ENCODE data around the gene KLRD1.
"Not testable (repeated sequence)": the region's sequence is repeated elsewhere in the genome, so short reads cannot be mapped to it uniquely, and the experiment has no call there.

Gene KLRD1

GRCh38 chr12:10339053-10339840, 31.6 kb downstream of the KLRD1 start:
- Histone ChIP-seq H3K9ac (ENCODE audit: low read length) (no peak overlapping the region), H3K9me3 (ENCODE audit: control insufficient read depth, low read length) (no peaks in the 10 kb centered on the region), H3K27me3 (replicated peaks; ENCODE audit: control insufficient read depth, insufficient read depth, low read length) (no peaks in the 10 kb centered on the region), H3K36me3 (ENCODE audit: control insufficient read depth, insufficient read depth, low read length, severe bottlenecking) (no peaks in the 10 kb centered on the region), H3K4me1 (ENCODE audit: control insufficient read depth, insufficient read depth, low read length) (peaks cover 18% of the 10 kb centered on the region), H3K4me3 (ENCODE audit: low read length) (no peak overlapping the region)
- DNase-seq (ENCODE audit: low read depth) = peak; percentile 7

- H3K9me3 ChIP-seq (ENCODE audit: control insufficient read depth, low read length); H3K4me3 ChIP-seq (ENCODE audit: low read length); H3K27me3 ChIP-seq (replicated peaks; ENCODE audit: control insufficient read depth, insufficient read depth, low read length); DNase-seq (ENCODE audit: low read depth); H3K36me3 ChIP-seq (ENCODE audit: control insufficient read depth, insufficient read depth, low read length, severe bottlenecking); H3K9ac ChIP-seq (ENCODE audit: low read length): not testable (repeated sequence)
- peaks cover 18% of the 10 kb centered on the region for H3K4me1 ChIP-seq (ENCODE audit: control insufficient read depth, insufficient read depth, low read length)
Observed at GRCh38 chr12:10340946-10341345, 33.3 kb downstream of the KLRD1 start.

DNA sequence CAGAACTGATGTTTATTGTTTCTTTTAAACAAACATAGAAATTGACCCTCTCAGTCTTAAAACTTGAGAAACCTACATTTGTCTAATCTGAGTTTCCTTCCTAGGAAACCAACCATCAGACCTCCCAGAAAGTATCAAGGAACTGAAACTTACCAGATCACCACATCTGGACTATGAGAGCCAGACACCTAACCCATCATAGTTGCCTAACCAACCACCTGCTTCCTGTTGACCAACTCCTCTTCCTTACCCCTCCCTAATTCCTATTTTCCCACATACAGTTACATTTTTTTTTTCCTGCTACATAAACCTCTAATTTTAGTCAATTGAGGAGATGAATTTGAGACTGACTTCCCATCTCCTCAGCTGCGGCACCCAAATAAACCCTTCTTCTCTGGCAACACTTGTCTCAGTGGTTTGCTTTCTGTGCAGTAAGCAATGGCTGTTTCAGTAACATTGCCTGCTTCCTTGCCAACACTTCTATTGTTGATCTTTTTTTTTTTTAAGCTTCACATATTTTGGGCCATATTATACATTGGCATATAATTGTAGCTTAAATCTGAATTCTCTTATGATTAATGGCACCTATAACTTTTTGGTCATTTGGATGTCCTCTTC, 34.3 kb downstream of the KLRD1 start:
- no peaks in the 10 kb centered on the region for H3K9me3 ChIP-seq (ENCODE audit: control insufficient read depth, low read length)
- H3K27me3 ChIP-seq (replicated peaks; ENCODE audit: control insufficient read depth, insufficient read depth, low read length) = no peaks in the 10 kb centered on the region
- no peak for DNase-seq (ENCODE audit: low read depth)
- H3K4me1 ChIP-seq (ENCODE audit: control insufficient read depth, insufficient read depth, low read length) = peaks cover 15% of the 10 kb centered on the region
- no peak overlapping the region for H3K9ac ChIP-seq (ENCODE audit: low read length)
- H3K4me3 ChIP-seq (ENCODE audit: low read length) = no peak overlapping the region
- H3K36me3 ChIP-seq (ENCODE audit: control insufficient read depth, insufficient read depth, low read length, severe bottlenecking) = no peaks in the 10 kb centered on the region

GRCh38 chr12:10351457-10351856, 43.8 kb downstream of the KLRD1 start:
- H3K4me1 ChIP-seq (ENCODE audit: control insufficient read depth, insufficient read depth, low read length); H3K36me3 ChIP-seq (ENCODE audit: control insufficient read depth, insufficient read depth, low read length, severe bottlenecking); DNase-seq (ENCODE audit: low read depth); H3K9ac ChIP-seq (ENCODE audit: low read length); H3K9me3 ChIP-seq (ENCODE audit: control insufficient read depth, low read length); H3K4me3 ChIP-seq (ENCODE audit: low read length); H3K27me3 ChIP-seq (replicated peaks; ENCODE audit: control insufficient read depth, insufficient read depth, low read length): not testable (repeated sequence)

- Histone ChIP-seq H3K4me1 (ENCODE audit: control insufficient read depth, insufficient read depth, low read length) (peaks cover 6% of the 10 kb centered on the region), H3K9me3 (ENCODE audit: control insufficient read depth, low read length) (peaks cover 7% of the 10 kb centered on the region), H3K36me3 (ENCODE audit: control insufficient read depth, insufficient read depth, low read length, severe bottlenecking) (no peaks in the 10 kb centered on the region), H3K4me3 (ENCODE audit: low read length) (no peak overlapping the region), H3K27me3 (replicated peaks; ENCODE audit: control insufficient read depth, insufficient read depth, low read length) (no peaks in the 10 kb centered on the region), H3K9ac (ENCODE audit: low read length) (no peak overlapping the region)
- no peak for DNase-seq (ENCODE audit: low read depth)
Observed at GRCh38 chr12:10354071-10354470, 46.4 kb downstream of the KLRD1 start.

GRCh38 chr12:10354502-10354901, 46.8 kb downstream of the KLRD1 start:
- Histone ChIP-seq H3K9me3 (ENCODE audit: control insufficient read depth, low read length) (peaks cover 7% of the 10 kb centered on the region), H3K27me3 (replicated peaks; ENCODE audit: control insufficient read depth, insufficient read depth, low read length) (no peaks in the 10 kb centered on the region)
- DNase-seq (ENCODE audit: low read depth) = peak; percentile 19

GRCh38 chr12:10358131-10358530, 50.5 kb downstream of the KLRD1 start:
- H3K27me3 ChIP-seq (replicated peaks; ENCODE audit: control insufficient read depth, insufficient read depth, low read length) = no peaks in the 10 kb centered on the region
- DNase-seq (ENCODE audit: low read depth) = no peak
- H3K4me3 ChIP-seq (ENCODE audit: low read length) = no peak overlapping the region
- H3K9me3 ChIP-seq (ENCODE audit: control insufficient read depth, low read length) = no peaks in the 10 kb centered on the region
- H3K36me3 ChIP-seq (ENCODE audit: control insufficient read depth, insufficient read depth, low read length, severe bottlenecking) = no peaks in the 10 kb centered on the region
- H3K4me1 ChIP-seq (ENCODE audit: control insufficient read depth, insufficient read depth, low read length) = peaks cover 11% of the 10 kb centered on the region
- no peak overlapping the region for H3K9ac ChIP-seq (ENCODE audit: low read length)

More at GRCh38 chr12:10354502-10354901, 46.8 kb downstream of the KLRD1 start:
- no peak overlapping the region for H3K9ac ChIP-seq (ENCODE audit: low read length)
- H3K4me1 ChIP-seq (ENCODE audit: control insufficient read depth, insufficient read depth, low read length) = peaks cover 6% of the 10 kb centered on the region
- H3K4me3 ChIP-seq (ENCODE audit: low read length) = no peak overlapping the region
- H3K36me3 ChIP-seq (ENCODE audit: control insufficient read depth, insufficient read depth, low read length, severe bottlenecking) = no peaks in the 10 kb centered on the region

GRCh38 chr12:10358969-10359368, 51.3 kb downstream of the KLRD1 start:
- H3K36me3 ChIP-seq (ENCODE audit: control insufficient read depth, insufficient read depth, low read length, severe bottlenecking) = no peaks in the 10 kb centered on the region
- DNase-seq (ENCODE audit: low read depth) = no peak
- no peaks in the 10 kb centered on the region for H3K9me3 ChIP-seq (ENCODE audit: control insufficient read depth, low read length)
- no peaks in the 10 kb centered on the region for H3K27me3 ChIP-seq (replicated peaks; ENCODE audit: control insufficient read depth, insufficient read depth, low read length)
- no peak overlapping the region for H3K4me3 ChIP-seq (ENCODE audit: low read length)
- peaks cover 19% of the 10 kb centered on the region for H3K4me1 ChIP-seq (ENCODE audit: control insufficient read depth, insufficient read depth, low read length)
- no peak overlapping the region for H3K9ac ChIP-seq (ENCODE audit: low read length)

DNA sequence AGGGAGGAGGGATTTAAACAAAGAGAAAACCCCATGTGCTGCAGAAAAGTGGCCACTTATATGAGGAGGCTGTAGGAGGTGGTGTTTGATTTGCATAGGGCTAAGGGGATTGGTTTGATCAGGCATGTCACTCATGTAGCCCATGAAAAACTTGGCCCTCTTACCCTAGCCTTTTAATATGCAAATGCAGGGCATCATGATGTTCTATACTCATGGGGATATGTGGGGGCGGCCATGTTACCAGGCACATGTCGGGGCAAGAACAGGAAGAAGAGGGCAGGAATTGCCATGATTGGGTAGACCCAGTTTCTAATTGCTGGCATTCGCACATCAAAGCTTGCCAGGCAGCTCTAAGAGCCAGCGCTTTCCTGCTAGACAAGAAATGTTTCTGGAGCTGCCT, 53.4 kb downstream of the KLRD1 start:
- peaks cover 26% of the 10 kb centered on the region for H3K4me1 ChIP-seq (ENCODE audit: control insufficient read depth, insufficient read depth, low read length)
- DNase-seq (ENCODE audit: low read depth) = no peak
- H3K9me3 ChIP-seq (ENCODE audit: control insufficient read depth, low read length) = no peaks in the 10 kb centered on the region
- no peaks in the 10 kb centered on the region for H3K27me3 ChIP-seq (replicated peaks; ENCODE audit: control insufficient read depth, insufficient read depth, low read length)
- H3K36me3 ChIP-seq (ENCODE audit: control insufficient read depth, insufficient read depth, low read length, severe bottlenecking) = no peaks in the 10 kb centered on the region
- H3K4me3 ChIP-seq (ENCODE audit: low read length) = no peak overlapping the region
- H3K9ac ChIP-seq (ENCODE audit: low read length) = no peak overlapping the region

DNA sequence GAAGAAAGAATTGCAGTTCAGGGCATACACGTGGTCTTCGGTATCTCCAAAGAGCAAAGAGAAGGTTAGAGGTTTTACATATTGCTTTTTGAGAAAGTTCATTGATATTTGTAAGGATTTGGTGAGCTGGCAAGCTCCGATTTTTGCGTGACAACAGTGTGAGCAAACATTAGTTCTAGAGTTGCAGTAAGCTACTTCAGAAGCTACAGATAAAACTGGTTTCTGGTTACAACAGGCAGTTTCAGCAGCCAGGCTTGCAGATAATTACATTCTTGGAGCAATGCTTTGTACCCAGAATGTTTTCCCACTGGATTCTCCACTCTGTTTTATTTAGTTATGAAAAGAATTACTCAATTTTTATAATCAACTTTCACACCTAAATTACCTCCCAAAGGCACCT, 54.0 kb downstream of the KLRD1 start:
- Histone ChIP-seq H3K36me3 (ENCODE audit: control insufficient read depth, insufficient read depth, low read length, severe bottlenecking) (no peaks in the 10 kb centered on the region), H3K9me3 (ENCODE audit: control insufficient read depth, low read length) (no peaks in the 10 kb centered on the region), H3K4me1 (ENCODE audit: control insufficient read depth, insufficient read depth, low read length) (peaks cover 31% of the 10 kb centered on the region), H3K9ac (ENCODE audit: low read length) (no peak overlapping the region), H3K27me3 (replicated peaks; ENCODE audit: control insufficient read depth, insufficient read depth, low read length) (no peaks in the 10 kb centered on the region), H3K4me3 (ENCODE audit: low read length) (no peak overlapping the region)
- DNase-seq (ENCODE audit: low read depth) = peak; percentile 51

- Histone ChIP-seq H3K36me3 (ENCODE audit: control insufficient read depth, insufficient read depth, low read length, severe bottlenecking) (no peaks in the 10 kb centered on the region), H3K27me3 (replicated peaks; ENCODE audit: control insufficient read depth, insufficient read depth, low read length) (no peaks in the 10 kb centered on the region), H3K4me1 (ENCODE audit: control insufficient read depth, insufficient read depth, low read length) (peaks cover 33% of the 10 kb centered on the region), H3K9me3 (ENCODE audit: control insufficient read depth, low read length) (no peaks in the 10 kb centered on the region), H3K9ac (ENCODE audit: low read length) (peak overlapping the region; percentile 87), H3K4me3 (ENCODE audit: low read length) (no peak overlapping the region)
- DNase-seq (ENCODE audit: low read depth) = no peak
Observed at GRCh38 chr12:10362325-10362724, 54.7 kb downstream of the KLRD1 start.
